ENCODE measurements around the gene SMARCD3.

The SMARCD3 gene

GRCh38 chr7:151246851-151247580 is 1.5 kb downstream of the SMARCD3 start:
- DNase-seq, result no peak

GRCh38 chr7:151246102-151246850 is 2.2 kb downstream of the SMARCD3 start:
- DNase-seq, result no peak

GRCh38 chr7:151245360-151246101 is 3.0 kb downstream of the SMARCD3 start:
- peak; percentile 87 for DNase-seq

- DNase-seq, result no peak
Observed at GRCh38 chr7:151244841-151245346, 3.6 kb downstream of the SMARCD3 start.

- peak; percentile 82 for DNase-seq
Observed at GRCh38 chr7:151244196-151244840, 4.2 kb downstream of the SMARCD3 start.

GRCh38 chr7:151243408-151244195 is 4.9 kb downstream of the SMARCD3 start:
- peak; percentile 73 for DNase-seq

GRCh38 chr7:151243045-151243349 is 5.5 kb downstream of the SMARCD3 start:
- DNase-seq, result no peak

GRCh38 chr7:151242159-151243044 is 6.1 kb downstream of the SMARCD3 start:
- no peak for DNase-seq

- no peak for DNase-seq
Observed at GRCh38 chr7:151241755-151242096, 6.8 kb downstream of the SMARCD3 start.

- no peak for DNase-seq
Observed at GRCh38 chr7:151240942-151241754, 7.3 kb downstream of the SMARCD3 start.

GRCh38 chr7:151240536-151240935 is 8.0 kb downstream of the SMARCD3 start:
- DNase-seq, result no peak

GRCh38 chr7:151239837-151240459 is 8.5 kb downstream of the SMARCD3 start:
- DNase-seq, result no peak

GRCh38 chr7:151238924-151239836 is 9.3 kb downstream of the SMARCD3 start:
- DNase-seq, result no peak

- no peak for DNase-seq
Observed at GRCh38 chr7:151238190-151238810, 10.2 kb downstream of the SMARCD3 start.

- DNase-seq, result no peak
Observed at GRCh38 chr7:151237244-151238189, 11.0 kb downstream of the SMARCD3 start.

GRCh38 chr7:151236406-151236805 is 12.1 kb downstream of the SMARCD3 start:
- no peak for DNase-seq

Measured in activated effector memory CD4-positive, alpha-beta T cell treated with anti-CD3 and anti-CD28 coated beads, Interleukin-2, amount 50 U/mL, for 16 hours (primary cell).